GM21723 (cell line): Measurements from ENCODE around the gene HDAC4.

Source experiments
- ATAC-seq: cut with Tn5 transposase; IDR thresholded peaks from one replicate; pipeline ENCODE4 v1.9.1; 2021; ENCODE audit warnings: mild to moderate bottlenecking, moderate library complexity; ENCODE audit not compliant: unreplicated experiment

Gene HDAC4

GRCh38 chr2:239244625-239245024 lies 156.2 kb downstream of the HDAC4 start:
- ATAC-seq = no peak

DNA sequence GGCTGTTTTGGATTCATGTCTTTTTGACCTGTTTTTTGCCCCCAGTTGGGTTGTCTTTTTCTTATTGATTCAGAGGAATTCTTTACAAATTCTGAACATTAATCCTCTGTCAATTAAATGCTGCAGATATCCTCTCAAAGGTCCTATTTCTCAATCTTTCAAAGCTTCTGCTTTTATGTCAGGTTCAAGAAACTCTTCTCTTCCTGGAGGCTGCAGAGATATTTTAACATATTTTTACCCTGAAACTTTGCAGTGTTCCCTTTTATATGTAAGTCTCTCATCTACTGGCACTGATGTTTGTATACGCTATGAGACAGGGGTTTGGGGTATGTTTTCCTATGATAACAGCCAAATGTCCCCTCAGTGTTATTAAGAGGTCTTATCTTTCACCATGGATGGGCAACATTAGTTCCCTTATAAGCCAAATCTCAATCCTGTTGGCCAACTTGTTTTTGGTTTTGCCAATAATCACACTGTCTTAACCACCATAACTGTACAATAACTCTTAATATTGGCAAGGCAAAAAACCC lies 159.3 kb downstream of the HDAC4 start:
- no peak for ATAC-seq

DNA sequence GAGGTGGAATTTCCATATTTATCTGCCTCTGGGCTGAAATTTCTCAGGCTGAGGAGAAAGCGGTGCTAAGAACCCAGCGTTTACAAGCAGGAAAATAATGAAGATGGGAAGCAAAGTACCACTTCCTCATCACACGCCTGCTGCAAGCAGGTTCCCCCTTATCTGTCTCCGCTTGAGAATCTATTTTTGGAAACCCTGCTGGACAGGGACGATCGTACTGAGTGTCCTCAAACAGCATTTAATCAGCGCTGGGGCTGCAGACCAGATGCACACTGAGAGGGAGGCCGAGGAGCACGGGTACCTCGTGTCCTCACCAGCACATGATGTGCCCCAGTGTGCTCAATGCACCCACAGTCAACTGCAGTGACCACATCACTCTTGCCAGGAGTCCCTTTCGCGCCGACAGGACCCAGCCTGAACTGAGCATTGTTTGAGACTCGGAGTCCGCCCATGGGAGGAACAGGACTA lies 160.4 kb downstream of the HDAC4 start:
- no peak for ATAC-seq

DNA sequence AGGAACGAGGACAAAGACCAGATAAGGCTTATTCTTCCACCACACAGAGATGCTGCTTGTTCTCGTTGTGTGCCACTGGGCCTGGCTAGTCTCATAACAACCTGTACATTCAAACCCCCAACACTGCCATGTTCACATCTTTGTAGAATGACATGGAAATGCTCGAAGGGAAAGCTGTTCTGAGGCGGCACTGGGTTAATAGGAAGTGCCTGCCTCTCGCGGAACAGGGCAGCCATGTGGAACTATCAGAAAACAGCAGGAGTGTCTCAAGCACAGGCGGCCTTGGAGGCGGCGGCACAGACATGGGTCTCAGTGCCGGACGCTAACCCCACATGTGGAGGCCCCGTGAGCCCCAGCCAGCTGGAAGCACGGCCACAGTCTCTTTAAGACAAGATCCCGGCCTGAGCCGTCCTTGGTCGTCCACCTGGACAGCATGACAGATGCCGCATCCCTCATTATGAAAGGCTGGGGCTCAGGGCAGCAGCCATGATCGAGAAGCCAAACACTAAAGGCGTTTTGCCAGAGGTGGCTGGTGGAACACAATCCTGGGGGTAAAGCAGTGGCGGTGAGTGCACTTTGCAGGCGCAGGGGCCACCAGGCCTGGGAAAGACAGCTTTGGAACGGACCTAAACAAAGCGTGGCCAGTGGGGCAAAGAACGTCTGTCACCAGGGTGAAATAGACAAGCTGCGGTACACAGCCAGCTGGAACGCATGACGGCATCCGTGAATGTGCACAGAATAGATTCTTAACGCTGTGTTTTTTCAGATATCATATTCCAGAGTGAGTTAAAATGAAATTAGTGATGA lies 161.0 kb downstream of the HDAC4 start:
- no peak for ATAC-seq

- ATAC-seq = no peak
These were observed 161.8 kb downstream of the HDAC4 start for GRCh38 chr2:239238839-239239606.

- no peak for ATAC-seq
These were observed 162.4 kb downstream of the HDAC4 start for GRCh38 chr2:239238381-239238780.

- no peak for ATAC-seq
These were observed 164.0 kb downstream of the HDAC4 start for GRCh38 chr2:239236808-239237205.

GRCh38 chr2:239236043-239236807 lies 164.6 kb downstream of the HDAC4 start:
- ATAC-seq = no peak

- ATAC-seq = no peak
These were observed 165.5 kb downstream of the HDAC4 start for GRCh38 chr2:239235311-239235710.

DNA sequence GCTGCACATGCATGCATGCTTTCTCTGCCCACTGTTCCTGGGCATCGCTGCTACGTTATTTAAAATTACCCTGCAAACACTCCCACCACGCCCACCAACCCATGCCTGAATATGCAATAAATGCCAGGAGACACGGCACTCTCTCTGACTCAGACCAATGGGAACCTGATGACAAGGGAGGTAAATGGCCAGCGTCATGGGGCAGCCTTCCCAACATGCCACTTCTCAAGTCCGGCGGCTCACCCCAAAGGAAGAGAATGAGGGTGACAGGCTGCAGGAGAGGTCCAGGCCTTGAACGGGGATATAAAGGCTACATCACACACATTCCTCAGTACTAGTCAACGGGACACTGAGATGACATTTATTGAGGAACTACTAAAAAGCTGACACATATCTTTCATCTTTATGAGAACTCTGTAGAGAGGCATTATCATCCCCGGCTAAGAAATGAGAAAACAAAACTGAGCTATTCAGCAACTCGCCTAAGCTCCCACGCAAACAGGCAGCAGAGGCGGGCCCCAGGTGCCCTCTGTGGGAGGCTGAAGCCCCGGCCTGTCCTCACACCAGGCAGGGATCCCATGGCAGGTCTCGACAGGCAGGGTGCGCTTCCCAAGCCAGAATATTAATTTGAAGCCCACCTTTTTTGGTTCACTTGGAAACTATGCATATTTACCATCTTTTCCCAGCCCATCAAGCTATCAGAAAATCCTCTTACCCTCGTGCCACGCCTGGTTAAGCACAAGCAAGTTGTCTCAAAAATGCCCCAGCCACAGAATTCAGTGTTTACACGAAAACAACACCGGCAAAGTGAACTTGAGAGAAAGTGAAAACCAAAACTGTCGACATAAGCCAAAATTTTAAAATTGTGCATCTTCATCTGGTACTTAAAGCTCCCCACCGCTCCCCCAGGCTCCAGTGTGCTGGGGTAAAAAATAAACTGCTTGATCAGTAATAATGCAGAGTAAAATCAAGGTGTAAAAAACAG lies 166.3 kb downstream of the HDAC4 start:
- ATAC-seq = no peak

- no peak for ATAC-seq
These were observed 167.2 kb downstream of the HDAC4 start for GRCh38 chr2:239233576-239233975.

GRCh38 chr2:239232195-239232578 lies 168.6 kb downstream of the HDAC4 start:
- ATAC-seq = no peak

DNA sequence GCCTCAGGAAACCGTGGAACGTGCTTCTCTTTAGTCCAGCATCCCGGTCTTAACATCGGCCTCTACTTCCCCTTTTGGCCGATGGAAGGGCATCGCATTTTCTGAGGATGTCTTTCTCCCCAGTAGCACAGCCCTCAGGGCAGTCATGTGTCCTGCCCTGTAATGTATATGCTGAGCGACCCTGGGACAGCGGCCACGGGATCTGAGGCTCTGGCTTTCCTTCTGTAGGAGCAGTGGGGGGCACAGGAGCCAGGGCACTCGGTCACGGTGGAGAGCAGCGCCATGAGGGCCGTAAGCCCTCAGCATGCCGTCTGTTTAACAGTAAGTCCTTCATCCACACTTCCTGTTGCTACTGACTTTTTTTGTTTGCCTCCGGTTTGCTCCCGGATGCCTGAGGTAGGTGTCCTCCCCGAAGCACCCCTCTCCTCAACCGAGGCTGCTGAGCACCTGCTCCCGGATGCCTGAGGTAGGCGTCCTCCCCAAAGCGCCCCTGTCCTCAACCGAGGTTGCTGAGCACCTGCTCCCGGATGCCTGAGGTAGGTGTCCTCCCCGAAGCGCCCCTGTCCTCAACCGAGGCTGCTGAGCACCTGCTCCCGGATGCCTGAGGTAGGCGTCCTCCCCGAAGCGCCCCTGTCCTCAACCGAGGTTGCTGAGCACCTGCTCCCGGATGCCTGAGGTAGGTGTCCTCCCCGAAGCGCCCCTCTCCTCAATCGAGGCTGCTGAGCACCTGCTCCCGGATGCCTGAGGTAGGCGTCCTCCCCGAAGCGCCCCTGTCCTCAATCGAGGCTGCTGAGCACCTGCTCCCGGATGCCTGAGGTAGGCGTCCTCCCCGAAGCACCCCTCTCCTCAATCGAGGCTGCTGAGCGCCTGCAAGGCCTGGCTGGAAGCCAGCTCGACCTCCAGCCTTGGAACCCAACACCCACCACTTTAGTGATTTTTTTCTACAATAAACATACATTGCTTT lies 169.3 kb downstream of the HDAC4 start:
- ATAC-seq = no peak

GRCh38 chr2:239230318-239231052 lies 170.3 kb downstream of the HDAC4 start:
- no peak for ATAC-seq

GRCh38 chr2:239229545-239230279 lies 171.1 kb downstream of the HDAC4 start:
- no peak for ATAC-seq

GRCh38 chr2:239227661-239228371 lies 173.0 kb downstream of the HDAC4 start:
- ATAC-seq = no peak
